ENCODE results near the gene SCO1.
A peak's percentile ranks its signal among the peaks of the same experiment; 100 is the strongest.
"Not testable (repeated sequence)": the region's sequence is repeated elsewhere in the genome, so short reads cannot be mapped to it uniquely, and the experiment has no call there.

Gene SCO1

GRCh38 chr17:10697092-10698081 lies at the start of gene SCO1, which contains the start of gene ADPRM:
SCO1 (minus strand) TSS chr17:10697533; CDS start chr17:10697507, 26 bp downstream.
ADPRM (plus strand) TSS chr17:10697594; CDS start chr17:10704927, 7,333 bp downstream.
- peak; percentile 80 to 84 for DNase-seq (ENCODE audit: low read depth in 2 of 2)

DNA sequence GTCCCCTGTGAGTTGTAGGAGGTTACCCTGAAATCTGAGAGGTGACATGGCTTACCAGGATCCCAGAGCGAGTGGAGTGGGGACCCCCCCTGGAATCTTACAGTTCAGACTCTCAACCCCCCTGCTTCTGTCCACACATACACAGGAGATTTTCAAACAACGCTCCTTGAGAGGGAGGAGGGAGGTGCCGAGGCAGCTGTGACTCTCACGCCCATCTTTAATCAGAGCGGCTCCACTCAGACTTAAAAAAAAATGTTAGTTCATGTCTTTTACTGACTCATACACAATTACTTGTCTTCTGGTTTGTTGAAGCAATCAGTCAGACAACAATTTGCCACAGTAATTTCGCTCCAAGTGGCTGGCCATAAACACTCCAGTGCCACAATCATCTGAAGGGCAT lies 47.9 kb upstream of the SCO1 start:
- no peak for DNase-seq (ENCODE audit: low read depth in 2 of 2)

DNA sequence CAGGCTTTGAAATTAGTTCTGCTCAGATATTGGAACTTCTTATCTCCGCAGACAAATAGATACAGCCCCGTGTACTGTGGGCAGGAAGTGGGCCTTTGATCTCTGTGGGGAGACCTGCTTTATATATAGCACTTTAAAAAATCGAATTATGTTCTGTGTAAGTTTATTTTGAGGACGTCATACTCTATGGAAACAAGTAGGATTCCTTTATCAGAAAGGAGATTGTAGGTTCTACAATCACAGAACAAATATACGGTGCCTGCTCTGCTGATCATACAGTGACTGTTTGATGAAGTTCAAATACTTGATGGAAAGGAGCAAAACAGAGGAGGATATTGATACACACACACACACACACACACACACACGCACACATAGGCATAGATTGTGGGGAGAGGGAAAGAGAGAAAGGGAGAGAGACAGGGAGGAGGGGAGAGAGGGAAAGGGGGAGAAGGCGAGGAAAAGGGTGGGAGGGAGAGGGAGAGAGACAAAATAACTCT lies 47.2 kb upstream of the SCO1 start:
- DNase-seq (ENCODE audit: low read depth in 2 of 2): no peak

GRCh38 chr17:10743316-10744009 lies 46.1 kb upstream of the SCO1 start:
- no peak for DNase-seq (ENCODE audit: low read depth in 2 of 2)

- no peak for DNase-seq (ENCODE audit: low read depth in 2 of 2)
Observed at GRCh38 chr17:10742431-10742830, 45.1 kb upstream of the SCO1 start.

DNA sequence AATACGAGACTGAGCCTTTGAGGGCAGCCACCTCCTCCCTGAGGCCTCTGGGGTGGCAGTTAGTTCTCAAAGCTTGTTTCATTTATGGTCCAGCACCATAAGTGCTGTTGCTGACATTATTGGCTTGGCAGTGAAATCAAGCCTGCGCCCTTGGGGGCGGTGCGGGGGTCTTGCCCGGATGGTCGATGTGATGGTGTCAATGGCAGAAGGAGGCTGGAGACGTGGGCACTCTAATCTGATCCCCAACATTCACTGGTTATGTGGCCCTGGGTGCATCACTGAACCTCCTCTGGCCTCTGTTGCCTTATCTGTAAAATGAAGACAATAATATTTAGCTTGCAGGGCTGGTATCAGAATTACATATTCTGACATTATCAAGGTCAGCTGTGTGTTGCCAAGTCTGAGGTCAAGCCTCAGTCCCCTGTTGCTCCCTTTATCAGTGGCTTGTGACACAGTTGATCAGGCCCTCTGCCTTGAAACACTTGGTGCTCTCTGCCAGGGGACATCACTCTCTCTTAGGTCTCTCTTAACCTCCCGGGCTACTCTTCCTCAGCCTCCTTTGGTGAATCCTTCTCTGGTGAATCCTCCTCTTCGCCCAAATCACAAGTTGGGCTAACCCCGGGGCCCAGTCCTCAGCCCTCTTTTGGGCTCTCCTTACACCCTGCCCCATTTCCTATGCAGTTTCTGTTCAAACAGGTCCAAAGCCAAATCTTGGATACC lies 44.2 kb upstream of the SCO1 start:
- no peak for DNase-seq (ENCODE audit: low read depth in 2 of 2)

GRCh38 chr17:10739386-10739785 lies 42.1 kb upstream of the SCO1 start:
- no peak for DNase-seq (ENCODE audit: low read depth in 2 of 2)

DNA sequence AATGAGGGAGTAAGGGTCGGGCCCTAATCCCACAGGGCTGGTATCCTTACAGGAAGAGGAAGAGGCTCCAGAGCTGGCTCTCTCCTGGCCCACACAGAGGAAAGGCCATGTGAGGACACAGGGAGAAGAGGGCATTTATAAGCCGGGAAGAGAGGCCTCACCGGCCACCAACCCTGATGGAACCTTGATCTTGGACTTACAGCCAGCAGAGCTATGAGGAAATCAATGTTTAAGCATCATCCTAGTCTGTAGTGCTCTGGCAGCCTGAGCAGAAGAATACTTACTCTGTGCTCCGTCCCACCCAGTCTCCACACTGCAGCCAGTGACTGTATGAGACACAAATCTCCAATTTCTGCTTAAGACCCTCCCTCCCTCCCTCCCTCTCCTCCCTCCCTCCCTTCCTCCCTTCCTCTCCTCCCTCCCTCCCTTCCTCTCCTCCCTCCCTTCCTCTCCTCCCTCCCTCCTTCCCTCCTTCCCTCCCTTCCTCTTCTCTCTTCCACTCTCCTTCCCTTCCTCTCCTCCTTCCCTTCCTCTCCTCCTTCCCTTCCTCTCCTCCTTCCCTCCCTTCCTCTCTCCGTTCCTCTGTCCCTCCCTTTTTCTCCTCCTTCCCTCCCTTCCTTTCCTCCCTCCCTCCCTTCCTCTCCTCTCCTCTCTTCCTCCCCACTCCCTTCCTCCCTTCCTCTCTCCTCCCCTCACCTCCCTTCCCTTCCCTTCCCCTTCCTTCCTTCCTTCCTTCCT lies 41.4 kb upstream of the SCO1 start:
- no peak for DNase-seq (ENCODE audit: low read depth in 2 of 2)

- no peak for DNase-seq (ENCODE audit: low read depth in 2 of 2)
Observed at GRCh38 chr17:10737736-10738135, 40.4 kb upstream of the SCO1 start.

DNA sequence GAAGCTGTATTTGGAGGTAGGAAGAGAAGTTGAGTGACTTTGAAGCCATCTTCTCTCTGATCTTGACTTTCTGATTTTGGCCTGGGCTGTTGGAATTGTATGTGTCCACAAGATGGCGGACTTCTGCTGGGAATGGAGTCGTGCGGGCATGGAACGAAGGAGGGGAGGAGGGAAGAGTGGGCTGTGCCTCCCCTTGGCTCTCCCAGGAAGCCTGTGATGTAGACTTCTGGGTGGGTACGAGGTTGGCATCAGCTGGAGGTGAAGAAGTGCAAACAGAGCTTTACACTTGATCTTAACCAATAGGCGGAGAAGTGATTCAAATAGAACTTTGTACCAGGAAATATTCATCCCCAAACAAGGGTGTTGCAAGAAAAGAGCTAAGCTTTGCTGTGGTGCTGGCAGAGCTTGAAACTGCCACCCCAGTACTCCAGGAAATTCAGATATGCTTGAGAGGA lies 39.9 kb upstream of the SCO1 start:
- peak in 1 of 2 donors; percentile 25 for DNase-seq (ENCODE audit: low read depth in 2 of 2)

DNA sequence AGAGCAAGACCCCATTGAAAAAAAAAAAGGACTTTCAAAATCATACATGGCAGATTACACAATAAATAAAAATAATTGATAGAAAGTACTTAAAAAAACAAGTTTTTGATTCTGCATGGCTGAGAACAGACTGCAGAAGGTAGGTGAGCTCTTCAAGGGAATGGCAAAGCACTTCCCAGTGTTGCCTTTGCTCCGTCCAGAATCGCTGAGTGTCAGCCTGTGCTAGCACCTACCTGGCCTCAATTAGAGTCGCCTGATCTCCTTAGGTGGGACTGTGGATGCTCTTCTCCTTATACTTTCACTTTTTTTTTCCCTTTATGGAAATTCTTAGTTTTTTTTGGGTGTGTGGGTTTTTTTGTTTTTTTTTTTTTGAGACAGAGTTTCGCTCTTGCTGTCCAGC lies 38.5 kb upstream of the SCO1 start:
- no peak for DNase-seq (ENCODE audit: low read depth in 2 of 2)

- DNase-seq (ENCODE audit: low read depth in 2 of 2): no peak
Observed at GRCh38 chr17:10735251-10735650, 37.9 kb upstream of the SCO1 start.

DNA sequence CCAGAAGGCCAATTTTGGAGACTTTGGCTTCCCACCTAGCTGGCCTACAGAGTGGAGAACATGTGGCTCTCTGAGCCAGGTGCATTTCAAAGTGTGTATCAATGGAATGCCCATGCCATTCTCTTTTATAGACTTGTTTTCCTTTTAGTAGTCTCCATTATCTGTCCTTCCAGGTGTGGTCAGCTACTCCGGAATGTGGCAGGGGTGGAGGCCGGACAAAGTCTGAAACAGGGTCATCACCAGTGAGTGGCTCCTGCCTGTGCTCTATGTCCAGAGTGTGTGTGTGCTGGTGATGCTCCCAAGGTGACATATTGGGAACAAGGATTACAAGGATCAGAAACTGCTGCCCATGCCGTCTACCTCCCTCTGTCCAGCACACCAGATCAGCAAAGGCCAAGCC lies 36.3 kb upstream of the SCO1 start:
- no peak for DNase-seq (ENCODE audit: low read depth in 2 of 2)

DNA sequence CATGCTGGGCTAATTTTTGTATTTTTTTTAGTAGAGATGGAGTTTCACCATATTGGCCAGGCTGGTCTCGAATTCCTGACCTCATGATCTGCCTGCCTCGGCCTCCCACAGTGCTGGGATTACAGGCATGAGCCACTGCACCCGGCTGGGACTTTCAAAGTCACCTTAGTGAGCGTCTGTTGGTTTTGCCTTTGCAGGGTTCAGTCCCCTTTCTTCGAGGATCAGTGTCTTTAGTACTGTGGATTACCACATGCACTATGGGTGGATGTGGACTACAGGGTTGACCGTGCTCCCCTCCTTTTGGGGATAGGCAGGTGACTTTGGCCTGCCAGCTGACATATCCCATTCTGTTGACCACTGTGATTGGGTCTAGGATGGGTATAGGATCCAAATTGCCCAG lies 34.8 kb upstream of the SCO1 start:
- not testable (repeated sequence) for DNase-seq (ENCODE audit: low read depth in 2 of 2)

- no peak for DNase-seq (ENCODE audit: low read depth in 2 of 2)
Observed at GRCh38 chr17:10731408-10731879, 34.1 kb upstream of the SCO1 start.

DNA sequence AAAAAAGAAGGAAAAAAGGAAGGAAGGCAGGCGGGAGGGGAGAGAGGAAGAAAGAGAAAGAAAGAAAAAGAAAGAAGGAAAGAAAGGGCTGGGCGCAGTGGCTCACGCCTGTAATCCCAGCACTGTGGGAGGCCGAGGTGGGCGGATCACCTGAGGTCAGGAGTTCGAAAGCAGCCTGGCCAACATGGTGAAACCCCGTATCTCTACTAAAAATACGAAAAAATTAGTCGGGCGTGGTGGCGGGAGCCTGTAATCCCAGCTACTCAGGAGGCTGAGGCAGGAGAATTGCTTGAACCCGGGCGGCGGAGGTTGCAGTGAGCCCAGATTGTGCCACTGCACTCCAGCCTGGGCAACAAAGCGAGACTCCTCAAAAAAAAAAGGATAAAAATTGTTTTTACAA lies 32.9 kb upstream of the SCO1 start:
- not testable (repeated sequence) for DNase-seq (ENCODE audit: low read depth in 2 of 2)

GRCh38 chr17:10729334-10730193 lies 32.2 kb upstream of the SCO1 start, which contains the start of gene TMEM220:
TMEM220 (minus strand) TSS chr17:10730023; CDS start chr17:10729851, 172 bp downstream.
- peak; percentile 13 to 17 for DNase-seq (ENCODE audit: low read depth in 2 of 2)

DNA sequence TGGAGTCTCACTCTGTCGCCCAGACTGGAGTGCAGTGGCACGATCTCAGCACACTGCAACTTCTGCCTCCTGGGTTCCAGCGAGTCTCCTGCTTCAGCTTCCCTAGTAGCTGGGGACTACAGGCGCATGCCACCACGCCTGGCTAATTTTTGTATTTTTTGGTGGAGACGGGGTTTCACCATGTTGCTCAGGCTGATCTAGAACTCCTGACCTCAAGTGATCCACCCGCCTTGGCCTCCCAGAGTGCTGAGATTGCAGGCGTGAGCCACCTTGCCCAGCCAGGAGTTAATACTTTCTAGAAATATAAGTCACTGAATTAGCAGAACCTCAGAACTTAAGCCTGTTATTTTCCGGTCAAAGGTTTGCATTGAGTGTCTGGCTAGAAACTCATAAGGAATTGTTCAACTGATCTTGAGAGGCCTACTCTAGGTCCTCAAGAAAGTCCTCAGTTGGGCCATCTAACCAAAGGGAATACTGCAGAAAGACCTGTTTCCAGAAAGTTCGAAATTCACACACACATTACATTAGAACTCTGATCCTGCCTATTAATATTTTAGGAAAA lies 31.1 kb upstream of the SCO1 start:
- no peak for DNase-seq (ENCODE audit: low read depth in 2 of 2)

DNA sequence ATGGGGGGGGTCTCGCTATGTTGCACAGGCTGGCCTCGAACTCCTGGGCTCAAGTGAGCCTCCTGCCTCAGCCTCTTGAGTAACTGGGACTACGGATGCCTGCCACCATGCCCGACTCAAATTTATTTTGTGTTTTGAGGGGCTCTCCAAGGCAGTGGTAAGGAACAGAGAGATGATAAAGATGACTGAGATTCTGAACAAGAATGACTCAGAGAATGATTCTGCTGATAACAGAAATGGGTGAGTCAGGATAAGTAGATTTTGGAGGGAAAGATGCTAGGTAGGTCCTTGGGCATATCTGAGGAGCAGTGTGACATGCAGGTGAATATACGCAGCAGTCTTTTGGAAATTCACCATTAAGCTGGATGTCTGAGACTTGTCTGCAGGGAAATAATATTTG lies 29.9 kb upstream of the SCO1 start:
- no peak for DNase-seq (ENCODE audit: low read depth in 2 of 2)

DNA sequence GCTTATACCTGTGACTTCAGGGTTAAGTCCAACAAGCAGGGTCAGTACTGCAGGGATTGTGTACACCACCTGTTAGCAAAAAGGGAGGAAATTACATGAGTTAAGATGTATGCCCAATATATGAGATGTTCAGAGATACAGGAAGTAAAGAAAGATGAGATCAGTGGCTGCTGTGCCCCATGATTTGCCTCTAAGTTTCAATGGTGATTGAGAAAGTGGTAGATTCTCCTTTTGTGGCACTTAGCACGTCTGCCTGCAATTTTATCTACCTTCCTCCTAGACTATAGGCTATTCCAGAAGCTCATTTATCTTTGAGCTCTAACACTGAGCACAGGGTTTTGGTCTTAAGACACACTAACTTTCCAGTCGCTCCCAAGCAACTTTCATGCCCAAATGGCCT lies 28.9 kb upstream of the SCO1 start:
- DNase-seq (ENCODE audit: low read depth in 2 of 2): no peak
